IMR-90 (cell line): ENCODE measurements around the gene RPL18. TPM values are rescaled to one million over a fixed set of nuclear protein-coding genes. Genes with fewer than 3 reads are reported as not detected.

Experiments
- ATAC-seq: fragments of 200-7000 bp; cut with Tn5 transposase; 2 replicates; pipeline ENCODE4 v1.9.1; 2020; ENCODE audit warnings: low read depth, mild to moderate bottlenecking, moderate library complexity
- BruUV-seq: library from RNA; stranded (reverse); fragments of 400-500 nt; replicated peaks from 2 replicates; lab custom pipeline; 2021; lab: Mats Ljungman, UMichigan
- CTCF ChIA-PET: fragments of 300-600 bp; formaldehyde crosslinking; extraction: SDS; loops from one replicate; lab custom pipeline; 2021; ENCODE audit warnings: antibody characterized with exemption; lab: Yijun Ruan, JAX
- POLR2A ChIA-PET: fragments of 300-600 bp; sonication (Branson Sonifier 250); formaldehyde crosslinking; loops from one replicate; lab custom pipeline; 2022; ENCODE audit warnings: antibody characterized with exemption; ENCODE audit not compliant: unreplicated experiment; lab: Charles Lee
- DNase-seq: peaks from one replicate; pipeline ENCODE4 v3.0.0; 2013
- H2AFZ ChIP-seq: replicated peaks from 2 replicates; pipeline ENCODE3; 2013; ENCODE audit warnings: low read length, mild to moderate bottlenecking; ENCODE audit not compliant: poor library complexity
- H2AK5ac ChIP-seq: 2 replicates; pipeline ENCODE4 v1.6.1; 2013; ENCODE audit warnings: low read depth, low read length, inconsistent platforms
- H2AK9ac ChIP-seq: replicated peaks from 2 replicates; pipeline ENCODE3; 2013; ENCODE audit warnings: mild to moderate bottlenecking, low read depth, low read length, moderate library complexity; ENCODE audit not compliant: poor library complexity
- H2BK120ac ChIP-seq: 2 replicates; pipeline ENCODE4 v1.6.1; 2013; ENCODE audit warnings: low read depth, low read length, inconsistent platforms
- H2BK15ac ChIP-seq: 3 replicates; pipeline ENCODE4 v1.6.1; 2013; ENCODE audit warnings: low read depth, low read length, inconsistent platforms
- H2BK20ac ChIP-seq: 2 replicates; pipeline ENCODE4 v1.6.1; 2013; ENCODE audit warnings: low read depth, mild to moderate bottlenecking, inconsistent platforms, low read length, moderate library complexity
- H2BK5ac ChIP-seq: 2 replicates; pipeline ENCODE4 v1.6.1; 2013; ENCODE audit warnings: mild to moderate bottlenecking, low read depth, low read length, inconsistent platforms; ENCODE audit not compliant: poor library complexity, severe bottlenecking
- H3K14ac ChIP-seq: replicated peaks from 2 replicates; pipeline ENCODE4 v1.6.1; 2013; ENCODE audit warnings: low read depth, low read length, inconsistent platforms
- H3K18ac ChIP-seq: 2 replicates; pipeline ENCODE4 v1.6.1; 2013; ENCODE audit warnings: low read depth, low read length, control low read depth
- H3K23ac ChIP-seq: 2 replicates; pipeline ENCODE4 v1.6.1; 2013; ENCODE audit warnings: low read depth, low read length, inconsistent platforms
- H3K27ac ChIP-seq: 2 replicates; pipeline ENCODE4 v1.5.1; 2013; ENCODE audit warnings: mild to moderate bottlenecking, control low read depth, low read length; ENCODE audit not compliant: insufficient read depth
- H3K27me3 ChIP-seq: 2 replicates; pipeline ENCODE4 v1.6.1; 2013; ENCODE audit warnings: low read length; ENCODE audit not compliant: control insufficient read depth, insufficient read depth
- H3K36me3 ChIP-seq: 2 replicates; pipeline ENCODE4 v1.6.1; 2013; ENCODE audit warnings: low read length, mixed read lengths; ENCODE audit not compliant: control insufficient read depth, insufficient read depth
- H3K4ac ChIP-seq: 2 replicates; pipeline ENCODE4 v1.6.1; 2013; ENCODE audit warnings: low read depth, low read length, inconsistent platforms
- H3K4me1 ChIP-seq: 2 replicates; pipeline ENCODE4 v1.6.1; 2013; ENCODE audit warnings: low read length, mixed read lengths; ENCODE audit not compliant: control insufficient read depth, insufficient read depth
- H3K4me2 ChIP-seq: 2 replicates; pipeline ENCODE4 v1.6.1; 2013; ENCODE audit warnings: low read depth, mild to moderate bottlenecking, control low read depth, low read length, moderate library complexity
- H3K4me3 ChIP-seq: 2 replicates; pipeline ENCODE4 v1.5.1; 2013; ENCODE audit warnings: low read depth, mild to moderate bottlenecking, control low read depth, low read length, moderate library complexity; ENCODE audit not compliant: insufficient read depth
- H3K56ac ChIP-seq: 2 replicates; pipeline ENCODE4 v1.6.1; 2013; ENCODE audit warnings: low read length, inconsistent platforms; ENCODE audit not compliant: insufficient read depth; ENCODE audit errors: extremely low read depth
- H3K79me1 ChIP-seq, 2 experiments: 2 replicates each; pipeline ENCODE4 v1.6.1; 2013; ENCODE audit warnings: low read length in 2 of 2, inconsistent platforms in 1 of 2, low read depth in 1 of 2
- H3K9ac ChIP-seq: 2 replicates; pipeline ENCODE4 v1.6.1; 2013; ENCODE audit warnings: low read depth, low read length, control low read depth
- H3K9me1 ChIP-seq: 2 replicates; pipeline ENCODE4 v1.6.1; 2013; ENCODE audit warnings: low read length, inconsistent platforms; ENCODE audit not compliant: insufficient read depth
- H3K9me3 ChIP-seq: 2 replicates; pipeline ENCODE4 v1.6.1; 2013; ENCODE audit warnings: low read length; ENCODE audit not compliant: control insufficient read depth, insufficient read depth
- H4K20me1 ChIP-seq: 2 replicates; pipeline ENCODE4 v1.6.1; 2013; ENCODE audit warnings: low read length, inconsistent platforms; ENCODE audit not compliant: insufficient read depth
- H4K5ac ChIP-seq: 2 replicates; pipeline ENCODE4 v1.6.1; 2013; ENCODE audit warnings: mild to moderate bottlenecking, low read depth, low read length, control low read depth
- H4K8ac ChIP-seq, 2 experiments: 2 replicates each; pipeline ENCODE4 v1.6.1; 2013; ENCODE audit warnings: low read depth in 2 of 2, low read length in 2 of 2, control low read depth in 1 of 2, inconsistent platforms in 1 of 2
- H4K91ac ChIP-seq: 2 replicates; pipeline ENCODE4 v1.6.1; 2013; ENCODE audit warnings: low read depth, low read length, inconsistent platforms; ENCODE audit not compliant: insufficient read depth
- CHD1 ChIP-seq: IDR thresholded peaks from 2 replicates; pipeline ENCODE4 v1.6.1; 2012; ENCODE audit warnings: low read depth, low read length, improper control_type of control experiment
- MAFK ChIP-seq: IDR thresholded peaks from 2 replicates; pipeline ENCODE4 v1.6.1; 2012; ENCODE audit warnings: low read depth, low read length, improper control_type of control experiment
- MAZ ChIP-seq: IDR thresholded peaks from 2 replicates; pipeline ENCODE4 v1.6.1; 2012; ENCODE audit warnings: low read depth, mild to moderate bottlenecking, low read length, improper control_type of control experiment, moderate library complexity, borderline replicate concordance
- RCOR1 ChIP-seq: IDR thresholded peaks from 2 replicates; pipeline ENCODE4 v1.6.1; 2012; ENCODE audit warnings: mild to moderate bottlenecking, low read length, improper control_type of control experiment; ENCODE audit not compliant: insufficient replicate concordance
- WGBS, 2 experiments: methylation state at CpG; one replicate each; pipeline versions ENCODE4 v1.1.5 to v1.1.7; 2013; ENCODE audit warnings: missing lambda C conversion rate in 2 of 2; ENCODE audit not compliant: insufficient read length in 1 of 2; ENCODE audit errors: extremely low coverage in 2 of 2; 5-methylcytosine and 5-hydroxymethylcytosine counted together
- dilution Hi-C: fragments of 300-500 bp; cut with HindIII; formaldehyde crosslinking; loops from one replicate; pipeline ENCODE4 v1.14.3; 2018; ENCODE audit warnings: low sequenced_read_pairs; ENCODE audit not compliant: unreplicated experiment
- in situ Hi-C: fragments of 300-500 bp; cut with MboI; formaldehyde crosslinking; loops from 3 replicates; pipeline ENCODE4 v1.14.3; 2019; ENCODE audit warnings: low sequenced_read_pairs, inconsistent platforms, mixed read lengths
- intact Hi-C: fragments of 100-400 bp; cut with micrococcal nuclease; formaldehyde crosslinking; loops from 2 replicates; pipeline ENCODE4 v1.10.0; 2022
- polyA plus RNA-seq, 3 experiments: library from polyadenylated mRNA; depleted of rRNA; stranded (reverse); fragments of >200 nt; gene quantifications; 2 replicates each; pipeline ENCODE4 v1.2.3, GENCODE V29; 2012; ENCODE audit warnings: low replicate concordance in 1 of 3
- total RNA-seq: library from RNA; depleted of rRNA; stranded (reverse); fragments of >200 nt; gene quantifications from 2 replicates; pipeline ENCODE4 v1.2.3, GENCODE V29; 2012
- TF ChIP-seq, protein P1 (sequence below): fragments of 150-350 bp; IDR thresholded peaks from 2 replicates; pipeline ENCODE4 v1.6.1; 2017; ENCODE audit warnings: mild to moderate bottlenecking, antibody characterized with exemption, low read length, low read depth

RPL18 gene
- total and polyA plus RNA-seq, 2 of the 4 experiments (the other 2 are of a cell fraction) = 1,909 to 2,254 TPM

DNA sequence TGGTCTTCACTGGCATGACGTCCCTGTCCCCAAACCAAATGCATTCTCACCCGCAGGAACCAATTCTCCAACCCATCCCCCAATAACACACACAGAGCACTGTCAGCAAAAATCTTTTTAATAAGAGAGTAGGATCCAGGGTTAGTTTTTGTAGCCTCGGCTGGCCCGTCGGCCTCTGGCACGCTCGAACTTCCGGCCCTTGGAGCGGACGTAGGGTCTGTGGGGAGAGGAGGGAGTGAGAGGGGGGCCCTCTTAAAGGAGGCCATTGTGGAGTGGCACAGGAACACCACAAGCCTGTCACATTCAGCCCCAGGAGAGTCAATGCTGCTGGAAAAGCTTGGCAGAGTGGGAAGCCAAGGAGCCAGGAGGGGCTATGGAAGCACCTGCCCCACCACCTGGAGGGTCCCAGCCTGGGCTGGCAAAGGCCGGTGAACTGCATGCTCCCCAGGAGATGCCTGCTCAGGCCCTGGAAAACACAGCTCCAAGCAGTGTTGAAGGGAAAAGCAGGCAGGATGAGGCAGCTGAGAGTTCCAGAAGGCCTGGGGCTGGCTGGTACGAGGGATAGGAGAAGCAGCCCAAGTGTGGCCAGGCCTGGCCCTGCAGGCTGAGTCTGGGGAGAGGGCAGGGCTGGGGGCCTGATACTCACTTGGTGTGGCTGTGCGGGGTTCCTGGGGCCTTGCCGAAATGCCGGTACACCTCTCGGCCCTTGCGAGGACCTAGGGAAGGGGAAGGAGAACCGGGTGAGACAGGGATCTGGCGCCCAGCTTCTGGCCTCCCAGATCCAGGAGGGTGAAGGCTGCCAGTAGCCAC, 3.5 kb downstream of the RPL18 start:
- ATAC-seq (no peak), DNase-seq (no peak)
- H2BK5ac ChIP-seq = no peak overlapping the region
- H3K27ac ChIP-seq = no peak overlapping the region
- ChIA-PET CTCF (no interaction called here), POLR2A (no interaction called here)
- H3K14ac ChIP-seq = no peak overlapping the region
- intact Hi-C loops = no loop called here
- H2AFZ ChIP-seq = no peak overlapping the region
- no peak overlapping the region for H4K5ac ChIP-seq
- no peak overlapping the region for H2BK20ac ChIP-seq
- peaks cover 4% of the 10 kb centered on the region for H3K9me1 ChIP-seq
- dilution Hi-C loops = no loop called here
- no peak overlapping the region for H2AK9ac ChIP-seq
- H3K4me1 ChIP-seq = peaks cover 8% of the 10 kb centered on the region
- WGBS, 2 experiments = 87% methylated on average over 8 of the region's 19 CpGs; no CpG with 5 or more reads in 1 of the 2 experiments
- H3K4me3 ChIP-seq = no peak overlapping the region
- H4K8ac ChIP-seq = no peak overlapping the region
- H3K27me3 ChIP-seq = no peaks in the 10 kb centered on the region
- no peak overlapping the region for H3K23ac ChIP-seq
- no peak overlapping the region for H2BK15ac ChIP-seq
- H3K18ac ChIP-seq = no peak overlapping the region
- H3K9ac ChIP-seq = no peak overlapping the region
- H2AK5ac ChIP-seq = no peak overlapping the region
- H3K9me3 ChIP-seq = no peaks in the 10 kb centered on the region
- no TSS peak for BruUV-seq
- no peak overlapping the region for H3K4ac ChIP-seq
- TF ChIP-seq MAZ (no peak), RCOR1 (no peak), MAFK (peak; percentile 41), CHD1 (no peak)
- TF ChIP-seq, protein P1, sequence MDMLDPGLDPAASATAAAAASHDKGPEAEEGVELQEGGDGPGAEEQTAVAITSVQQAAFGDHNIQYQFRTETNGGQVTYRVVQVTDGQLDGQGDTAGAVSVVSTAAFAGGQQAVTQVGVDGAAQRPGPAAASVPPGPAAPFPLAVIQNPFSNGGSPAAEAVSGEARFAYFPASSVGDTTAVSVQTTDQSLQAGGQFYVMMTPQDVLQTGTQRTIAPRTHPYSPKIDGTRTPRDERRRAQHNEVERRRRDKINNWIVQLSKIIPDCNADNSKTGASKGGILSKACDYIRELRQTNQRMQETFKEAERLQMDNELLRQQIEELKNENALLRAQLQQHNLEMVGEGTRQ = no peak
- H4K91ac ChIP-seq = no peak overlapping the region
- H4K20me1 ChIP-seq = peaks cover 53% of the 10 kb centered on the region
- H3K4me2 ChIP-seq = no peak overlapping the region
- H3K36me3 ChIP-seq = peaks cover 28% of the 10 kb centered on the region
- no peak overlapping the region for H2BK120ac ChIP-seq
- H3K79me1 ChIP-seq = peaks cover 16 to 47% of the 10 kb centered on the region in 2 experiments; a peak in 3 of 4 replicates
- in situ Hi-C loops = no loop called here
- no peak overlapping the region for H3K56ac ChIP-seq
